ENCODE measurements around the gene PTHLH.

DNA sequence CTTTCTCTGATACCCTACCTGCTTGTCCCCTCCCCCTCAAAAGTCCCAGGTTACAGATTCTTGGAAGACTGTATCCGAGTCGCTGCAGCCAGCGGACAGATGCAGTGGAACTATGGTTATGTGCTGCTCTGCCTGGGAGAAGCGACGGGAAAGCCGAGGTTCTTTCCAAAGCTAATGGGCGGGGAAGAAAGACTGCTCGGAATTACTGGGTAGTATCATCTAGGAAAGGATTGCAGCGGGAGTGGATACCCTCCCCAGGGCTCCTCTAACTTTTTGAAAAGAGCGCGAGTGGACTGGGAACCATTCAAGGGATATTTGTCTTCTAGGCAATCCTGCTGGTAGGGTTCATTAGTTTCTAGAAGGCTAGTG is 1.4 kb downstream of the PTHLH start:
- TF ChIP-seq, protein P1, sequence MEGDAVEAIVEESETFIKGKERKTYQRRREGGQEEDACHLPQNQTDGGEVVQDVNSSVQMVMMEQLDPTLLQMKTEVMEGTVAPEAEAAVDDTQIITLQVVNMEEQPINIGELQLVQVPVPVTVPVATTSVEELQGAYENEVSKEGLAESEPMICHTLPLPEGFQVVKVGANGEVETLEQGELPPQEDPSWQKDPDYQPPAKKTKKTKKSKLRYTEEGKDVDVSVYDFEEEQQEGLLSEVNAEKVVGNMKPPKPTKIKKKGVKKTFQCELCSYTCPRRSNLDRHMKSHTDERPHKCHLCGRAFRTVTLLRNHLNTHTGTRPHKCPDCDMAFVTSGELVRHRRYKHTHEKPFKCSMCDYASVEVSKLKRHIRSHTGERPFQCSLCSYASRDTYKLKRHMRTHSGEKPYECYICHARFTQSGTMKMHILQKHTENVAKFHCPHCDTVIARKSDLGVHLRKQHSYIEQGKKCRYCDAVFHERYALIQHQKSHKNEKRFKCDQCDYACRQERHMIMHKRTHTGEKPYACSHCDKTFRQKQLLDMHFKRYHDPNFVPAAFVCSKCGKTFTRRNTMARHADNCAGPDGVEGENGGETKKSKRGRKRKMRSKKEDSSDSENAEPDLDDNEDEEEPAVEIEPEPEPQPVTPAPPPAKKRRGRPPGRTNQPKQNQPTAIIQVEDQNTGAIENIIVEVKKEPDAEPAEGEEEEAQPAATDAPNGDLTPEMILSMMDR (IDR thresholded peaks at IDR 0.05) = no peak
- TF ChIP-seq POLR2AphosphoS5 (IDR thresholded peaks at IDR 0.05; ENCODE audit: low read depth, low read length) (no peak), SIN3A (IDR thresholded peaks at IDR 0.05; ENCODE audit: borderline replicate concordance, insufficient read depth, low read depth, low read length) (no peak), TCF7L2 (IDR thresholded peaks at IDR 0.05; ENCODE audit: low read depth, low read length) (no peak)
- TF ChIP-seq, protein P2, sequence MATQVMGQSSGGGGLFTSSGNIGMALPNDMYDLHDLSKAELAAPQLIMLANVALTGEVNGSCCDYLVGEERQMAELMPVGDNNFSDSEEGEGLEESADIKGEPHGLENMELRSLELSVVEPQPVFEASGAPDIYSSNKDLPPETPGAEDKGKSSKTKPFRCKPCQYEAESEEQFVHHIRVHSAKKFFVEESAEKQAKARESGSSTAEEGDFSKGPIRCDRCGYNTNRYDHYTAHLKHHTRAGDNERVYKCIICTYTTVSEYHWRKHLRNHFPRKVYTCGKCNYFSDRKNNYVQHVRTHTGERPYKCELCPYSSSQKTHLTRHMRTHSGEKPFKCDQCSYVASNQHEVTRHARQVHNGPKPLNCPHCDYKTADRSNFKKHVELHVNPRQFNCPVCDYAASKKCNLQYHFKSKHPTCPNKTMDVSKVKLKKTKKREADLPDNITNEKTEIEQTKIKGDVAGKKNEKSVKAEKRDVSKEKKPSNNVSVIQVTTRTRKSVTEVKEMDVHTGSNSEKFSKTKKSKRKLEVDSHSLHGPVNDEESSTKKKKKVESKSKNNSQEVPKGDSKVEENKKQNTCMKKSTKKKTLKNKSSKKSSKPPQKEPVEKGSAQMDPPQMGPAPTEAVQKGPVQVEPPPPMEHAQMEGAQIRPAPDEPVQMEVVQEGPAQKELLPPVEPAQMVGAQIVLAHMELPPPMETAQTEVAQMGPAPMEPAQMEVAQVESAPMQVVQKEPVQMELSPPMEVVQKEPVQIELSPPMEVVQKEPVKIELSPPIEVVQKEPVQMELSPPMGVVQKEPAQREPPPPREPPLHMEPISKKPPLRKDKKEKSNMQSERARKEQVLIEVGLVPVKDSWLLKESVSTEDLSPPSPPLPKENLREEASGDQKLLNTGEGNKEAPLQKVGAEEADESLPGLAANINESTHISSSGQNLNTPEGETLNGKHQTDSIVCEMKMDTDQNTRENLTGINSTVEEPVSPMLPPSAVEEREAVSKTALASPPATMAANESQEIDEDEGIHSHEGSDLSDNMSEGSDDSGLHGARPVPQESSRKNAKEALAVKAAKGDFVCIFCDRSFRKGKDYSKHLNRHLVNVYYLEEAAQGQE (IDR thresholded peaks at IDR 0.05; ENCODE audit: insufficient read depth in 1 of 2, low read depth in 2 of 2, low read length in 1 of 2) = no peak

All from Panc1 (cell line).